B cell (primary cell): ENCODE measurements around the gene ATG13. TPM values are rescaled to one million over a fixed set of nuclear protein-coding genes. Genes with fewer than 3 reads are reported as not detected.

Experiments used
- ATAC-seq: fragments of 200-7000 bp; cut with Tn5 transposase; one replicate; pipeline ENCODE4 v1.10.0; 2021; ENCODE audit warnings: low read depth, mild to moderate bottlenecking, moderate number of reproducible peaks, moderate library complexity
- CTCF ChIA-PET: fragments of 350-600 bp; sonication (Branson Sonifier 250); formaldehyde crosslinking; loops from one replicate; lab custom pipeline; 2021; ENCODE audit warnings: antibody characterized with exemption, inconsistent platforms; lab: Charles Lee
- POLR2A ChIA-PET: fragments of 350-600 bp; sonication (Branson Sonifier 250); formaldehyde crosslinking; loops from one replicate; lab custom pipeline; 2021; ENCODE audit warnings: antibody characterized with exemption; lab: Charles Lee
- DNase-seq: peaks from one replicate; pipeline ENCODE4 v3.0.0; 2013
- H2AFZ ChIP-seq: 2 replicates; pipeline ENCODE4 v1.6.1; 2012; ENCODE audit warnings: mild to moderate bottlenecking, low read depth, low read length; ENCODE audit not compliant: insufficient read depth, poor library complexity, severe bottlenecking
- H3K27ac ChIP-seq, 2 donors: 1 replicate in 1 of 2; 2 replicates in 1 of 2; pipeline ENCODE4 v1.5.1; 2012 to 2013; ENCODE audit warnings: low read length in 2 of 2, mild to moderate bottlenecking in 2 of 2, moderate library complexity in 1 of 2
- H3K27me3 ChIP-seq, 4 experiments: fragments of 200-600 bp in 1 of 4; sonication (generic) in 1 of 4; replicated peaks in 1 of 4; 1 replicate in 2 of 4; 2 replicates in 2 of 4; pipeline versions ENCODE4 v1.6.1 to v1.7.0; 2013 to 2016; ENCODE audit warnings: low read length in 3 of 4, mild to moderate bottlenecking in 2 of 4, mixed read lengths in 1 of 4, moderate library complexity in 1 of 4; ENCODE audit not compliant: insufficient read depth in 4 of 4, control insufficient read depth in 3 of 4; ENCODE audit errors: control extremely low read depth in 1 of 4
- H3K36me3 ChIP-seq, 2 experiments: replicated peaks in 1 of 2; 1 replicate in 1 of 2; 2 replicates in 1 of 2; pipeline versions ENCODE4 v1.6.1 to v1.7.1; 2013; ENCODE audit warnings: low read length in 1 of 2; ENCODE audit not compliant: insufficient read depth in 2 of 2, control insufficient read depth in 1 of 2; ENCODE audit errors: control extremely low read depth in 1 of 2, extremely low read depth in 1 of 2
- H3K4me1 ChIP-seq, 2 donors: fragments of 200-600 bp in 1 of 2; sonication (generic) in 1 of 2; 1 replicate in 1 of 2; 2 replicates in 1 of 2; pipeline versions ENCODE4 v1.5.1 to v1.6.1; 2013 to 2017; ENCODE audit warnings: low read length in 2 of 2; ENCODE audit not compliant: control insufficient read depth in 2 of 2, insufficient read depth in 2 of 2
- H3K4me2 ChIP-seq: replicated peaks from 2 replicates; pipeline ENCODE3; 2012; ENCODE audit warnings: mild to moderate bottlenecking, low read depth, low read length; ENCODE audit not compliant: poor library complexity, severe bottlenecking
- H3K4me3 ChIP-seq, 5 experiments: fragments of 200-600 bp in 1 of 5; sonication (generic) in 1 of 5; 1 replicate in 3 of 5; 2 replicates in 2 of 5; pipeline versions ENCODE4 v1.5.1 to v1.7.0; 2011 to 2016; ENCODE audit warnings: low read length in 4 of 5, mild to moderate bottlenecking in 4 of 5, low read depth in 2 of 5, control low read depth in 1 of 5, moderate library complexity in 1 of 5; ENCODE audit not compliant: insufficient read depth in 1 of 5; ENCODE audit errors: control extremely low read depth in 1 of 5, extremely low read depth in 1 of 5
- H3K79me2 ChIP-seq: fragments of 200-600 bp; sonication (generic); one replicate; pipeline ENCODE4 v1.6.0; 2016; ENCODE audit warnings: low read length; ENCODE audit not compliant: control insufficient read depth, insufficient read depth
- H3K9ac ChIP-seq: fragments of 200-600 bp; sonication (generic); 2 replicates; pipeline ENCODE4 v1.6.1; 2017; ENCODE audit warnings: mild to moderate bottlenecking, low read length, moderate library complexity
- H3K9me3 ChIP-seq, 3 donors: one replicate each; pipeline versions ENCODE4 v1.6.1 to v1.7.1; 2013; ENCODE audit warnings: low read length in 2 of 3; ENCODE audit not compliant: control insufficient read depth in 2 of 3, insufficient read depth in 1 of 3; ENCODE audit errors: control extremely low read depth in 1 of 3
- H4K20me1 ChIP-seq: 2 replicates; pipeline ENCODE4 v1.6.0; 2012; ENCODE audit warnings: mild to moderate bottlenecking, low read length; ENCODE audit not compliant: insufficient read depth, control insufficient read depth, poor library complexity, severe bottlenecking
- H3K27ac Mint-ChIP-seq: one replicate; pipeline ENCODE4 v1.8.0; 2021; ENCODE audit warnings: mixed read lengths
- H3K27me3 Mint-ChIP-seq: one replicate; pipeline ENCODE4 v1.8.0; 2021; ENCODE audit warnings: mixed read lengths
- H3K4me1 Mint-ChIP-seq: one replicate; pipeline ENCODE4 v1.8.0; 2021; ENCODE audit warnings: mixed read lengths
- H3K4me3 Mint-ChIP-seq: one replicate; pipeline ENCODE4 v1.8.0; 2021; ENCODE audit warnings: mixed read lengths
- H3K9me3 Mint-ChIP-seq: one replicate; pipeline ENCODE4 v1.8.0; 2022; ENCODE audit warnings: mixed read lengths; ENCODE audit not compliant: insufficient read depth
- EZH2 ChIP-seq: IDR thresholded peaks from 2 replicates; pipeline ENCODE4 v1.6.1; 2012; ENCODE audit warnings: borderline replicate concordance, low read depth, mild to moderate bottlenecking, moderate library complexity, low read length; ENCODE audit not compliant: insufficient read depth, poor library complexity, severe bottlenecking
- WGBS: methylation state at CpG from one replicate; pipeline ENCODE4 v1.1.5; 2013; ENCODE audit warnings: missing lambda C conversion rate; ENCODE audit not compliant: insufficient coverage; 5-methylcytosine and 5-hydroxymethylcytosine counted together
- intact Hi-C: fragments of 100-400 bp; cut with micrococcal nuclease; formaldehyde crosslinking; loops from one replicate; pipeline ENCODE4 v1.10.0; 2022
- polyA plus RNA-seq: library from polyadenylated mRNA; depleted of rRNA; stranded (reverse); fragments of >200 nt; gene quantifications from 2 replicates; pipeline ENCODE4 v1.2.3, GENCODE V29; 2012
- total RNA-seq, 2 donors: library from RNA; stranded (reverse); fragments of 120-200 nt in 1 of 2; gene quantifications; 1 replicate in 1 of 2; 2 replicates in 1 of 2; pipeline versions ENCODE4 v1.2.3 to v1.2.4, GENCODE V29; 2013 to 2022
- TF ChIP-seq, protein P1 (sequence below): fragments of 200-600 bp; IDR thresholded peaks from one replicate; pipeline ENCODE4 v1.8.0; 2022; ENCODE audit warnings: antibody characterized with exemption, mild to moderate bottlenecking

The ATG13 gene
- total and polyA plus RNA-seq, 2 donors (not counting 1 experiment from before 2014, with no cell fraction given): 48.5 to 88.8 TPM

DNA sequence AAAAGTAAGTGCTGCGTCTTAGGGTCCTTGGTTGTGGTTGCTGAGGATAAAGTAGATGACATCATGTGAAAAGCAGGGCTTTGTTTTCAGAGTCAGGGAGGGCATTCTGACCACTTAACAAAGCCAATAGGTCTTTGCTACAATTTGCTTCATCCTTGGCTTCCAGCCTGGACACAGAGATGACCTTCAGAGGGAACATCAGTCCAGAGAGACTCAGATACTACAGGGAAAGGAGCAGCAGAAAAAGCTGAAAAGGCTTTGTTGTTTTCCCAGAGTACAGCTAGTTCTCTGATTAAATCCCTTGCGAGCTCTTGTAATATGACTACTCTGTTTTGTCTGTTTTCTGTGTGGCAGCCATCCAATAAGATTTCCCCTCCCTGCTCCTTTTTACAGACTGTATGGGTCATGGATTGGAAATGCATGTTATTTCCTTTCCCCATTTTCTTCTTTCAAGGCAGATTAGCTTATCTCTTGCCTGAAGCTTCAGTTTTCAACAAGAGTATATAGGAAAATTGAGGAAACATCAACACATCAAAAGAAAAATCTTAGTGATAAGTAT is 31.9 kb downstream of the ATG13 start:
- H3K9me3 Mint-ChIP-seq: no peaks in the 10 kb centered on the region
- Histone ChIP-seq H3K79me2 (peaks cover 4% of the 10 kb centered on the region), H3K4me3 (no peak overlapping the region), H3K4me1 (no peaks in the 10 kb centered on the region), H3K27ac (no peak overlapping the region), H3K9me3 (no peaks in the 10 kb centered on the region), H3K9ac (no peak overlapping the region), H4K20me1 (no peaks in the 10 kb centered on the region), H3K36me3 (peaks cover 23 to 81% of the 10 kb centered on the region in 2 experiments), H3K27me3 (no peaks in the 10 kb centered on the region), H3K4me2 (no peak overlapping the region), H2AFZ (no peak overlapping the region)
- no peaks in the 10 kb centered on the region for H3K27me3 Mint-ChIP-seq
- DNase-seq: no peak
- no peaks in the 10 kb centered on the region for H3K4me1 Mint-ChIP-seq
- intact Hi-C loops: no loop called here
- WGBS: 100% methylated on average over 1 of the region's 2 CpGs
- POLR2A ChIA-PET: no interaction called here
- no peak overlapping the region for H3K27ac Mint-ChIP-seq
- TF ChIP-seq, protein P1, sequence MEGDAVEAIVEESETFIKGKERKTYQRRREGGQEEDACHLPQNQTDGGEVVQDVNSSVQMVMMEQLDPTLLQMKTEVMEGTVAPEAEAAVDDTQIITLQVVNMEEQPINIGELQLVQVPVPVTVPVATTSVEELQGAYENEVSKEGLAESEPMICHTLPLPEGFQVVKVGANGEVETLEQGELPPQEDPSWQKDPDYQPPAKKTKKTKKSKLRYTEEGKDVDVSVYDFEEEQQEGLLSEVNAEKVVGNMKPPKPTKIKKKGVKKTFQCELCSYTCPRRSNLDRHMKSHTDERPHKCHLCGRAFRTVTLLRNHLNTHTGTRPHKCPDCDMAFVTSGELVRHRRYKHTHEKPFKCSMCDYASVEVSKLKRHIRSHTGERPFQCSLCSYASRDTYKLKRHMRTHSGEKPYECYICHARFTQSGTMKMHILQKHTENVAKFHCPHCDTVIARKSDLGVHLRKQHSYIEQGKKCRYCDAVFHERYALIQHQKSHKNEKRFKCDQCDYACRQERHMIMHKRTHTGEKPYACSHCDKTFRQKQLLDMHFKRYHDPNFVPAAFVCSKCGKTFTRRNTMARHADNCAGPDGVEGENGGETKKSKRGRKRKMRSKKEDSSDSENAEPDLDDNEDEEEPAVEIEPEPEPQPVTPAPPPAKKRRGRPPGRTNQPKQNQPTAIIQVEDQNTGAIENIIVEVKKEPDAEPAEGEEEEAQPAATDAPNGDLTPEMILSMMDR: no peak
- no peak for TF ChIP-seq EZH2
- ATAC-seq: no peak
- H3K4me3 Mint-ChIP-seq: no peak overlapping the region
- CTCF ChIA-PET: no interaction called here

GRCh38 chr11:46655631-46656030 is 38.3 kb downstream of the ATG13 start:
- ChIA-PET CTCF (interaction anchor here (0.5 kb wide), 1 partner anchor 98 kb away, joined by 3 read pairs; no protein-coding TSS in a partner anchor), POLR2A (no interaction called here)
- Histone ChIP-seq H3K27me3 (no peaks in the 10 kb centered on the region), H3K36me3 (peaks cover 22 to 74% of the 10 kb centered on the region in 2 experiments), H4K20me1 (no peaks in the 10 kb centered on the region), H3K4me3 (no peak overlapping the region), H3K9me3 (no peaks in the 10 kb centered on the region), H3K9ac (no peak overlapping the region), H3K79me2 (no peaks in the 10 kb centered on the region), H3K4me1 (no peaks in the 10 kb centered on the region), H3K27ac (no peak overlapping the region), H2AFZ (no peak overlapping the region), H3K4me2 (no peak overlapping the region)
- ATAC-seq (no peak), DNase-seq (no peak)
- no peak overlapping the region for H3K4me3 Mint-ChIP-seq
- H3K4me1 Mint-ChIP-seq: no peaks in the 10 kb centered on the region
- H3K27ac Mint-ChIP-seq: no peak overlapping the region
- intact Hi-C loops: no loop called here
- no peaks in the 10 kb centered on the region for H3K27me3 Mint-ChIP-seq
- TF ChIP-seq EZH2: no peak
- TF ChIP-seq, protein P1: no peak
- 100% methylated on average over 3 of the region's 4 CpGs for WGBS
- no peaks in the 10 kb centered on the region for H3K9me3 Mint-ChIP-seq
